Putamen (tissue), 1 donor: ENCODE measurements around the gene ZNF683.
"Not testable (repeated sequence)": the region's sequence is repeated elsewhere in the genome, so short reads cannot be mapped to it uniquely, and the experiment has no call there.

ENCODE experiments used
- DNase-seq: peaks from one replicate; pipeline ENCODE4 v3.0.0-alpha.2; 2016; ENCODE audit warnings: low spot score

ZNF683 gene

DNA sequence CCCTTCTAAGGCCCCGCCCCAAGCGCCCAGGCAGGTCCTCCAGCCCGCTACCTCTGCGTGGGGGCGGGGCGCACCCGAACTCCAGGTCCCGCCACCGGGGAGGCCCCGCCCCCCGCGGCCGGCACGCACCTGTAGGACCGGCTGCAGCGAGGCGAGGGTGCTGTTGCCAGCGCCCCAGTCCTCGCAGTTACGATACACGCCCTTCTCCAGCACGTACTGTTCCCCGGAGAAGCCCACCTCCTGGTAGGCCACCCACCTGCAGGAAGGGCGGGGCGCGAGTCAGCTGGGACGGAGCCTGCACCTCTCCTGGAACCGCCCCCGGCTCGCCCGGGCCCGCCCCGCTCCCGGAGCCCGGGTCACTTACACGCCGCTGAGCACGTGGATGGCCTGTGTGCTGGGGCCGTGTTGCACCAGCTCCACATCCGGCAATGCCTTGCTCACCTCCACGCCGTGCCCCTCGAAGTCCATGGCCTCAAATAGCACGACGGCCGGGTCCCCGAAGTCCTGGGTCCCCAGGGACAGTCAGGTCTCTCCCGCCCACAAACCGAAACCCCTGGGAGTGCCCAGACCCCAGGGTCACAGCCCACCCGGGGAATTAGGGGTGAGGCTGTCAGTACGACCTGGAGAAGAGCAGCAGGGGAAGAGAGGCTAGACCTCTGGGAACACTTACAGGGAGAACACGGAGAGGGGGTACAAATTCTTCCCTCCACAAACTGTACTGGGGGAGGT, 35.9 kb downstream of the ZNF683 start:
- no peak for DNase-seq

DNA sequence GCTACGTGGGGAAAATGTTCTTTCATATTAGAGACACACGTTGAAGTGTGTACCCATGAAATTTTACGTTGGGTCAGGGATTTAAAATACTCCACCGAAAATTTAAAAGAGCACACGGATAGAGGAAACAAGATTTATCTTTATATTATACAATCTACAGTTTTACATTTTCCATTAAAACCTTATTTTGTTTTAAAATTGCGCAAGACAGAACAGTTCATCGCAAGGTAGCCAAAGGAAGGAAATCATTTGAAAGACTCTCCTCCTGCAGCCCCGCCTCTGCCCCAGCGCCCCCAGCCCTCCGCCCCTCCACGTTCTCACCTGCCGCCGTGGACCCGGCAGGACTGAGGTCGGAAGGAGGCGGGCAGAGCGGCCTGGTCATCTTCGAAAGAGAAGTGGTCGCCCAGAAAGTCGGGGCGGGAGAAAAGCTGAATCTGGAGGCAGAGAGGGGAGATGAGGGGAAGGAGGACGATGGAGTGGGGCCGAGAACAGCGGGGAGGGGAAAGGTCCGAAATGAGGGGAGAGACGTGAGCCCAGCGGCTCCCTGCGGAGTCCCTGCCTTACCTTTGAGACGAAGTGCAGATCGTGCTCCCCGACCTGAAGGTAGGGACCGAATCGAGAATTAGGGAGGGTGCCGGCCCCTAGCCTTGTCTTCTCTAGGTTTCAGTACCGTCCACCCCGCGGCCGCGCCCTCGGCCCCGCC, 36.6 kb downstream of the ZNF683 start:
- no peak for DNase-seq

DNA sequence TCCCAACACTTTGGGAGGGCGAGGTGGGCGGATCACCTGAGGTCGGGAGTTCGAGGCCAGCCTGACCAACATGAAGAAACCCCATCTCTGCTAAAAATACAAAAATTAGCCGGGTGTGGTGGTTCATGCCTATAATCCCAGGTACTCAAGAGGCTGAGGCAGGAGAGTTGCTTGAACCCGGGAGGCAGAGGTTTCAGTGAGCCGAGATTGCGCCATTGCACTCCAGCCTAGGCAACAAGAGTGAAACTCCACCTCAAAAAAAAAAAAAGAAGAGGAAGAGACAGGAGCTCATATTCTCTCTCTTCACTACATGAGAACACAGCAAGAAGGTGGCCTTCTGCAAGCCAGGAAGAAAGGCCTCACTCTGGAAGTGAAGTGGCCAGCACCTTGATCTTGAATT, 39.2 kb downstream of the ZNF683 start:
- not testable (repeated sequence) for DNase-seq

DNA sequence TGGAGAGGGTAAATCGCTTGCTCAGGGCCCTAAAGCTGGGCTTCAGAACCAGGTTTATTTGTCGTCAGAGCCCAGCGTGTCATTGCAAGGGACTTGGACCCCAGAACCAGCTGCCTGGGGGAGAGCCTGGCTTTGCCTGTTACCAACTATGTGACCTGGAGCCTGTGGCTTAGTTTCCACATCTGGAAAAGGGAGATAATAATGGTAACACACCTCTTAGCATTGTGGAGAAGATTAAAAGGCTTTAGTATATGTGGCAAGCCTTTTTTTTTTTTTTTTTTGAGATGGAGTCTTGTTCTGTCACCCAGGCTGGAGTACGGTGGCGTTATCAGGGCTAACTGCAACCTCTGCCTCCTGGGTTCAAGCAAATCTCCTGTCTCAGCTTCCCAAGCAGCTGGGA, 42.3 kb downstream of the ZNF683 start:
- no peak for DNase-seq

DNA sequence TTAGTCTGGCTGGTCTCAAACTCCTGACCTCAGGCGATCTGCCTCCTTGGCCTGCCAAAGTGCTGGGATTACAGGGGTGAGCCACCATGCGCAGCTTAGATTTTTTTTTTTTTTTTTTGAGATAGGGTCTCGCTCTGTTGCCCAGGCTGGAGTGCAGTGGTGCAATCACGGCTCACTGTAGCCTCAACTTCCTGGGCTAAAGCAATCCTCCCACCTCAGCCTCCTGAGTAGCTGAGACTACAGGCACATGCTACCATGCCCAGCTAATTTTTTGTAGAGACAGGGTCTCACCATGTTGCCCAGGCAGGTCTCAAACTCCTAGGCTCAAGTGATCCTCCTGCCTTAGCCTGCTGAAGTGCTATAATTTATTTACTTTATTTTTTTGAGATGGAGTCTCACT, 43.2 kb downstream of the ZNF683 start:
- DNase-seq: not testable (repeated sequence)

DNA sequence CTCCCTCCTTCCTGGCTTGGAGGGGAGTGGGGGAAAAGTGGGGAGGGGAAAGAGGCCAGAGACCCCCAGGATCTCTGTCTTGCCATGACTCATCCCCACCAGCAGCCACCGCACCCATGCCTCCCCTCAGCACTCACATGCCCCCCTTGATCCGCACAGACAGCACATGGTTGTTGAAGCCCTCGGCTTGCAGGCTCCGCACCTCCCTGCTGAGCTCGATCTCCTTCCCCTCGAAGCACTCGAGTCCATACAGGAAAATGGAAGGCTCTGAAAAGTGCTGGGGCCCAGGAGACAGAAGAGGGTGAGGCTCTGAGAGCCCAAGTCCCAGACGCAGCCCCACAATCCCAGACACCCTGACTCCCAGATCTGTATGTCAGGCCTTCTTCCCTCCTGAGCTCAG, 44.0 kb downstream of the ZNF683 start:
- DNase-seq: no peak

DNA sequence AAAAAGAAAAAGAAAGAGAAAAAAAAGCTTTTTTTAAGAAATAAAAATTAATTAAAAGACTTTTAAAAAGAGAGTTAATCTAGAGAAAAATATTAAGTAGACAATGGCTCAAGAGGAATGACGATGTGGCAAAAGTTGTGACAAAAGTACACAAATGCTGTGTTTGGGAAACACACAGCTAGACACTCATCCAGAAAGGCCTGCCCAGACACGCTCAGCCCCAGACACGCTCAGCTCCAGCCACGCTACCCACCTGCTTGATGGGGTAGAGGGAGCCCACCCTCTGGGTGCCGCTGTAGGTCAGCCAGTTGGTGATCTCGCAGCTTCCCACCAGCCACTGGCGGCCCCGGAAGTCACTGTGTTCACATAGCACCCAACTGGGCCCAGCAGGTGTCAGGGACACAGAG, 44.6 kb downstream of the ZNF683 start:
- no peak for DNase-seq

DNA sequence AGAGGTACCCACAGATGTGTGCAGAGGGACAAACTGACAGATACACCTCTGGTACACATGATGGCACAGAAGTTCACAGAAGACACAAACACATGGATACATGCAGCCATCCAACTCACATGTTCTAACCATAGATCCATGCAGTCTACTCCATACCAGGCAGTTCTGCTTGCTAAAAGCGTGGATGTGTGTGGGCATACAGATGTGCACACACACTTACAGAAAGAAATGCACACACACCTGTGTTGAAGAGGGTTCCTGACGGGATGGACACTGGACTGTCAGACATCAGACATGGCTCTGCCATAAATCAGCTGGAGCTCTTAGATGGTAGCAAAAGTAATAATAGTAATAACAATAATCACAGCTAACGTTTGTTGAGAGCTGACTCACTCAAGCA, 48.0 kb downstream of the ZNF683 start:
- DNase-seq: no peak

DNA sequence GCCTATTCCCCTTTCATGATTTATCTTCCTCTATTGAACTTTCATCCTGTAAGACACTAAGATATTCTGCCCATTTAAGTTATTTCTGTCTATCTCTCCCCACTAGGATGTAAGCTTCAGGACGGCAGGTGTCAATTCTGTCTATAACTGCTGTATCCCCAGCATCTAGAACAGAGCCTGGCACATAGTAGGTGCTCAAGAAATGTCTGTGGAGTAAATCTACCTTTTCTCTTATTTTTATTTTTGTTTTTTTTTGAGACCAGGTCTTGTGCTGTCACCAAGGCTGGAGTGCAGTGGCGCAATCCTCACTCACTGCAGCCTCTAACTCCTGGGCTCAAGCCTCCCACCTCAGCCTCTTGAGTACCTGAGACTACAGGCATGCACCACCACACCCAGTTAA, 49.2 kb downstream of the ZNF683 start:
- DNase-seq: no peak

DNA sequence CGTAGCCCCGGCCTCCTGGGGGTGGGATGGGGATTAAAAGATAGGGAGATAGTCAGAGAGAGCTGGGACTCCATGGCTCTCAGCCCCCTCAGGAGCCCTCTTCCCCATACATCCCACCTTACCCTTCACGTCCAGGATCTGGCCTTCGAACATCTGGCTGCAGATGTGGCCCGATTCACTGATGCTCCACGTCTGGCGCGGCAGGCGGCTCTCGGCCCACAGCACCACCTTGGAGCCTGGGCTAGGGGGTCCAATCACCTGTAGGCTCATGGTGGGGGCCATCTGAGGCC, 50.6 kb downstream of the ZNF683 start:
- DNase-seq: no peak

DNA sequence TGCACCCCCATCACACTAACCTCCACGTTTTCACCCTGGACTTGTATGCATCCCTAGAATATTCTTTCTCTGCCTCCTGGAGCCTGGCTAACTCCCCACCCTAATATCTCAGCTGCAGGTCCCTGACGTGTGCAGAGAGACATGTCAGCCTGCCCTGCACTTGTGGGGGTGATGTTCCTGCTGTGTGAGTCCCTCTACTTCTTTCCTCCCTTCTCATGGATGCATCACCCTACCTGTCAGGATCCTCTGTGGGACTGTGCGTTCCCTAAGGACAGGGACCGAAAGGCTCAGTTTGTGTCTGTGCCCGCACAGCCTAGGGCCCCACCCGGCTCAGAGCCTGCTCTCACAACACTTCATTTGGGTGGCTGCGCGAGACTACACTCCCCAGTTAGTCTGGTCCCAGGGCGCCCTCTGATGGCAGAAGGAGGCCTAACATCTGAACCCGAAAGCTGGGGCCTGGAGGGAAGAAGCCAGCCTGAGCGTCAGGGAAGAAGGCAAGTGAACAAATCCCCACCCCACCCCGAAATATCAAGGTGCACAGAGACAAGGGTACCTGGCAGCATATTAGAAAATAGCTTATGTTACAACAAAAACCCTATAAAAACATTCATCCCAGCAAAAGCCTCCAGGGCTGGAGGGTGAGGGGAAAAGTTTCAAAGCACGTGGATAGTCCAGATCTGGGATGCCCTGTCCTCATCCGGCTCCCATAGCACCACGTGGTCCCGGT, 51.1 kb downstream of the ZNF683 start:
- peak; percentile 87 for DNase-seq

DNA sequence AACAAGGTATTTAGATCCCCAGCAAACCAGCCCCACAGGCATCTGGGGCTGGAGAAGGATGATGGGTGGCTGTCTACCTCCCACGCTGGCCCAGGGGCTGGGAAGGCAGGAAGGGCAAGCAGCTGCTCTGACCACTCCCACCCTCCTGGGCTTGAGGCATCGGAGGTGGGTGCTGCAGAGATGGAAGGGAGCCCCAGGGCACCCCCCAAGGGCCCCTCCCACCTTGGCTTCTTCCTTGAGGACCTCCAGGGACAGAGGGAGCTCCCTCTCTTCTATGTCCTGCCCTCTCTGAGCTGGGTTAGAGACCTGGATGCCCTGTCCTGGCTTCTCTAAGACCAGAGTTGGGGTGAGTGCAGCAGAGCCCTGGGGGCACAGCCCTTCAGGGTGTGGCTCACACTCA, 51.7 kb downstream of the ZNF683 start:
- no peak for DNase-seq

DNA sequence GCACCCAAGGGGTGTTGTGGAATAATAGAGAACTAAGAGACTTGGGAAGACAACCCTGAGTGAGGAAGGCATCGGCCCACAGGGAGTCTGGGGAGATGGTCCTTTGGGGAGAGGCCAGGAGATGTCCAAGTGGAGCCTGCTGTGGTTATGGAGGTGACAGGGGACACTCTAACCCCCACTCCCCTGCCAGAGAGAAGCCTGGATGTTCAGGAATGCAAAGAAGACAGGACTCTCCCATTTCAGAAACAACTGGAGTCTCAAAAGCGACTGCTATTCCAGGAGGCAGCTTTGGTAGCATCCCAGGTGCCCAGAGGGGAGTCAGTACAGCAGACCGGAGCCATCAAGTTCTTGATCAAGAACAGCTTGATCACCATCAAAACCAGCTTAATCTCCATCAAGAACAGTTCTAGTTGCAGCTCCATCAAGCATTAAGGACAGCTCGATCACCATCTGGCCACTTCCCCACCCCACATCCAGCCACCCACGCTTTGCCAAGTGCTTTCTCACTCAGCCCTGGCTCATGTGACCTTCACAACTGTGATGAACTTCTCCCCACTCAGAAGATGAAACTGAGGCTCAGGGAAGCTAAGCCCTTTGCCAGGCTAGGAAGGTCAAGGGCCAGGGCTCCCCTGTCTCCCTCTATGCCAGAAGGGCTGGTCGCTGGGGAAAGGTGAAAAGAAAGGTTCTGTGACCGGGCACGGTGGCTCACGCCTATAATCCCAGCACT, 54.0 kb downstream of the ZNF683 start:
- DNase-seq: no peak

DNA sequence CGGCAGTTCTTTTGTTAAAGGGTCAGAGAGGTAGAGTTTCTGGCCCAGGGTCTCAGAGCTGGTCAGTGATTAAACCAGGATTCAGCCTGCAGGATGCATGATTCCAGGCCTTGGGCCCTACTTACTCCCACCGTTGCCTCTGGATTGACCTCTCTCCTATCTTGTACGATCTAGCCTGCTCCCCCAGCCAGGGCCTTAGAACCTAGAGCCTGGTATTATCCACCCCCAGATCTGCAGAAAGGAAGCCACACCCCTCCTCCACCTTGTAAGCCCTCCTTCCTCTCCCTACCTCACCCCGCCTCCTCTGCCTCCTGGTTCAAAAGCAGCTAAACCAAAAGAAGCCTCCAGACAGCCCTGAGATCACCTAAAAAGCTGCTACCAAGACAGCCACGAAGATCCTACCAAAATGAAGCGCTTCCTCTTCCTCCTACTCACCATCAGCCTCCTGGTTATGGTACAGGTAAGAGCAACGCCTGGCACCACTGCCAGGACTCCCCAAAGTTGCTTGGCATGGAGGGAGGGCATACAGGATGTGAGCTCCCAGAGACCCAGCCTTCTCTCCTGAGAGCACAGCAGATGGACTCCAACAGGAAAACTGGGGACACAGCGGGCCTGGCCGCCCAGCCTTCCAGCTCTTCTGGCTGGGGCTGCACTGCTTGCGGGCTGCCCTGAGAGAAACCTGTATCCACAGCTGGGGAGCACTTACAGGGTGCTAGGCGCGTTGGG, 54.8 kb downstream of the ZNF683 start, which contains the start of gene CD52:
Gene CD52 (plus strand): TSS at position 347 of the 726 bp plus-strand sequence. CDS start 60 bp downstream, at position 407.
- DNase-seq: no peak

DNA sequence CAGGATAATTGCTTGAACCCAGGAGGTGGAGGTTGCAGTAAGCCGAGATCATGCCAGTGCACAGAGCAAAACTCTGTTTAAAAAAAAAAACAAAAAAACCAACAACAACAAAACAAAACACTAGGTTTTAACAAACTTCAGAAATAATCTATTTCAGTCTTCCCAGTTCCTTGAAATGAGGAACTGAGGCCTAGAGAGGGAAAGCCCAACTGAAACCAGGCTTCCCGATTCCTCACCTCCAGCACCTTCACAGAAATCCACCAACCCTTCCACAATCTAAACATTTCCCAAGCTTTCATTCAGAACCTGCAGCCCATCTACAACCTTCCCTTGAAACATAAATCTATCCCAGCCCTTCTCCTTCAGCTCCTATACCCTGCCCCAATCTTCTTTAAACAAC, 55.4 kb downstream of the ZNF683 start:
- DNase-seq: no peak

DNA sequence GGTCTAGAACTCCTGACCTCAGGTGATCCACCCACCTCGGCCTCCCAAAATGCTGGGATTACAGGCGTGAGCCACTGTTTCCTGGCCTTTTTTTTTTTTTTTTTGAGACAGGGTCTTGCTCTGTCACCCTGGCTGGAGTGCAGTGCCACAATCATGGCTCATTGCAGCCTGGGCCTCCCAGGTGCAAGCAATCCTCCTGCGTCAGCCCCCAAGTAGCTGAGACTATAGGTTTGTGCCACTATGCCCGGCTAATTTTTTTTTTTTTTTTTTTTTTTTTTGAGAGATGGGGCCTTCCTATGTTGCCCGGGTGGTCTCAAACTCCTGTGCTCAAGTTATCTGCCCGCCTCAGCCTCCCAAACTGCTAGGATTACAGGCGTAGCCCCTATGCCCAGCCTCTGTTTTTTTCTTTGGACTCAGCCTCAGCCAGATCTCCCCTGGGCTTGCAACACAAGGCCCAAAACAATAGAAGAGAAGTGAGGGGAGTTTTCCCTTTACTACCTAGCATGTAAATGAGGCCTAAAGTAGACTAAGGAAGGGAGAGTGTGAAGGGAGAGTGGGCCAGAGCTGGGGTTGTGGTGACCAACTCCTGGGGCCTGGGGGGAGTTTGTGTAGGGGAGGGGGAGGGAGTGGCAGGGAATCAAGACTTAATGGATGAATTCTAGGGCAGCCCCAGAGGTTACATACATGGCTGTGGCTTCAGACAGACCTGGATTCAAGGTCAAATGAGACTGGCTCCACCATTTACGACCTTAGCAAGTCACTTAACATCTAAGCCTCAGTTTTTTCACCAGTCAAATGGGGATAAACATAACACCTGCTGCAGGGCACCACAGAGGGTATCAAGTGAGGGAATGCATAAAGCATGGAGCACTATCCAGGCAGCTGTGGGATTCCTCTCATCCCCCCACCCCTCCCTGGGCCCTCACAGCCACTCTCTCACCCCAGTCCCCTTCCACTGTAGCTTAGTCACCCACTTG, 56.4 kb downstream of the ZNF683 start:
- DNase-seq: no peak

DNA sequence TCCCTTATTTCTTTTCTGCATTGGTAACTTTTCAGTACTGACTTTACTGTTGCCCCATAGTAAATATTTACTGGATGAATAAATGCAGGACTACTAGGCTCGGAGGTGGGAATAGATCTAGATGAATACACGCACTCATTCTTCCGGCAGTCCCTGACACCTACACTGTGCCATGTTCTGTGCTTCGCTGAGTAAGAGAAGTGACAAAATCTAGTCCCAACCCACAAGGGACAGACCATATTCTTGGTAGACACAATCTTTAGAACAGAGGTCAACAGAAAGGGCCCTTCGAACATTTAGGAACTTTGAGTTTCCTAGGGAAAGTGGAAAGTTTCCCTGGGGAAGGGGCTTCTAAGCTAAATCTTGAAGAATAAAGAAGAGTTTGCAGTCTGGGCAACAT, 58.0 kb downstream of the ZNF683 start:
- DNase-seq: no peak
